ENCODE measurements around the gene DAPP1. TPM values are rescaled to one million over a fixed set of nuclear protein-coding genes. Genes with fewer than 3 reads are reported as not detected.

Gene DAPP1
- total RNA-seq, 1 donor from 2014 or later = not detected

GRCh38 chr4:99800332-99801004, 16.2 kb upstream of the DAPP1 start:
- Mint-ChIP-seq H3K36me3 (ENCODE audit: unreplicated experiment) (peaks cover 3% of the 10 kb centered on the region), H3K27ac (ENCODE audit: unreplicated experiment) (no peak overlapping the region), H3K4me3 (ENCODE audit: unreplicated experiment) (no peak overlapping the region), H3K9me3 (ENCODE audit: unreplicated experiment) (peaks cover 3% of the 10 kb centered on the region), H3K27me3 (ENCODE audit: unreplicated experiment) (peaks cover 2% of the 10 kb centered on the region), H3K4me1 (ENCODE audit: low read depth, unreplicated experiment) (peaks cover 30% of the 10 kb centered on the region)
- DNase-seq = no peak
- TF ChIP-seq CTCF (IDR thresholded peaks at IDR 0.05; ENCODE audit: partially characterized antibody, unreplicated experiment) = no peak

- Mint-ChIP-seq H3K27me3 (ENCODE audit: unreplicated experiment) (peaks cover 2% of the 10 kb centered on the region), H3K36me3 (ENCODE audit: unreplicated experiment) (no peaks in the 10 kb centered on the region), H3K4me3 (ENCODE audit: unreplicated experiment) (no peak overlapping the region), H3K9me3 (ENCODE audit: unreplicated experiment) (no peaks in the 10 kb centered on the region), H3K27ac (ENCODE audit: unreplicated experiment) (no peak overlapping the region), H3K4me1 (ENCODE audit: low read depth, unreplicated experiment) (peaks cover 30% of the 10 kb centered on the region)
- DNase-seq = no peak
- no peak for TF ChIP-seq CTCF (IDR thresholded peaks at IDR 0.05; ENCODE audit: partially characterized antibody, unreplicated experiment)
Measured at GRCh38 chr4:99801005-99801699, 15.5 kb upstream of the DAPP1 start.

GRCh38 chr4:99803566-99804101, 13.0 kb upstream of the DAPP1 start:
- Mint-ChIP-seq H3K9me3 (ENCODE audit: unreplicated experiment) (no peaks in the 10 kb centered on the region), H3K27me3 (ENCODE audit: unreplicated experiment) (peaks cover 4% of the 10 kb centered on the region), H3K4me3 (ENCODE audit: unreplicated experiment) (peak overlapping the region; percentile 57), H3K4me1 (ENCODE audit: low read depth, unreplicated experiment) (peaks cover 39% of the 10 kb centered on the region), H3K36me3 (ENCODE audit: unreplicated experiment) (peaks cover 4% of the 10 kb centered on the region), H3K27ac (ENCODE audit: unreplicated experiment) (peak overlapping the region; percentile 73)
- TF ChIP-seq CTCF (IDR thresholded peaks at IDR 0.05; ENCODE audit: partially characterized antibody, unreplicated experiment) = no peak
- no peak for DNase-seq

GRCh38 chr4:99806545-99806944, 10.1 kb upstream of the DAPP1 start:
- Mint-ChIP-seq H3K4me3 (ENCODE audit: unreplicated experiment) (no peak overlapping the region), H3K27me3 (ENCODE audit: unreplicated experiment) (peaks cover 6% of the 10 kb centered on the region), H3K9me3 (ENCODE audit: unreplicated experiment) (no peaks in the 10 kb centered on the region), H3K36me3 (ENCODE audit: unreplicated experiment) (peaks cover 4% of the 10 kb centered on the region), H3K4me1 (ENCODE audit: low read depth, unreplicated experiment) (peaks cover 52% of the 10 kb centered on the region), H3K27ac (ENCODE audit: unreplicated experiment) (no peak overlapping the region)
- TF ChIP-seq CTCF (IDR thresholded peaks at IDR 0.05; ENCODE audit: partially characterized antibody, unreplicated experiment) = no peak
- no peak for DNase-seq

- no peak for TF ChIP-seq CTCF (IDR thresholded peaks at IDR 0.05; ENCODE audit: partially characterized antibody, unreplicated experiment)
Measured at GRCh38 chr4:99807666-99808065, 9.0 kb upstream of the DAPP1 start.

More at GRCh38 chr4:99807666-99808065, 9.0 kb upstream of the DAPP1 start:
- no peak overlapping the region for H3K27ac Mint-ChIP-seq (ENCODE audit: unreplicated experiment)
- peaks cover 46% of the 10 kb centered on the region for H3K4me1 Mint-ChIP-seq (ENCODE audit: low read depth, unreplicated experiment)
- no peak overlapping the region for H3K4me3 Mint-ChIP-seq (ENCODE audit: unreplicated experiment)
- no peak for DNase-seq
- H3K9me3 Mint-ChIP-seq (ENCODE audit: unreplicated experiment) = no peaks in the 10 kb centered on the region
- peaks cover 4% of the 10 kb centered on the region for H3K36me3 Mint-ChIP-seq (ENCODE audit: unreplicated experiment)
- peaks cover 6% of the 10 kb centered on the region for H3K27me3 Mint-ChIP-seq (ENCODE audit: unreplicated experiment)

All from glutamatergic neuron (in vitro differentiated cells).